MCF 10A (cell line): ENCODE measurements around the gene MORN3. TPM values are rescaled to one million over a fixed set of nuclear protein-coding genes. Genes with fewer than 3 reads are reported as not detected.
A peak's percentile ranks its signal among the peaks of the same experiment; 100 is the strongest.
"Not testable (repeated sequence)": the region's sequence is repeated elsewhere in the genome, so short reads cannot be mapped to it uniquely, and the experiment has no call there.

Experiments used
- BruUV-seq: library from RNA; stranded (reverse); fragments of 400-500 nt; replicated peaks from 2 replicates; lab custom pipeline; 2021; lab: Mats Ljungman, UMichigan
- CTCF ChIA-PET: fragments of 300-600 bp; sonication (Branson Sonifier 250); formaldehyde crosslinking; extraction: SDS; loops from one replicate; lab custom pipeline; 2021; ENCODE audit warnings: antibody characterized with exemption, inconsistent platforms; lab: Yijun Ruan, JAX
- POLR2A ChIA-PET: fragments of 300-600, 350-650 bp; sonication (Branson Sonifier 250); formaldehyde crosslinking; extraction: SDS; loops from one replicate; lab custom pipeline; 2020; ENCODE audit warnings: antibody characterized with exemption, inconsistent platforms; lab: Yijun Ruan, JAX
- DNase-seq: peaks from one replicate; pipeline ENCODE4 v3.0.0-alpha.2; 2018; ENCODE audit not compliant: unreplicated experiment
- H3K27ac Mint-ChIP-seq: one replicate; pipeline ENCODE4 v1.8.0; 2022; ENCODE audit warnings: mild to moderate bottlenecking, low read depth, mixed read lengths; ENCODE audit not compliant: unreplicated experiment
- H3K27me3 Mint-ChIP-seq: one replicate; pipeline ENCODE4 v1.8.0; 2022; ENCODE audit warnings: mixed read lengths; ENCODE audit not compliant: insufficient read depth, unreplicated experiment
- H3K36me3 Mint-ChIP-seq: one replicate; pipeline ENCODE4 v1.8.0; 2022; ENCODE audit warnings: mild to moderate bottlenecking, moderate library complexity, mixed read lengths; ENCODE audit not compliant: insufficient read depth, unreplicated experiment
- H3K4me1 Mint-ChIP-seq: one replicate; pipeline ENCODE4 v1.8.0; 2022; ENCODE audit warnings: mixed read lengths; ENCODE audit not compliant: insufficient read depth, unreplicated experiment
- H3K4me3 Mint-ChIP-seq: one replicate; pipeline ENCODE4 v1.8.0; 2022; ENCODE audit warnings: mild to moderate bottlenecking, moderate library complexity, mixed read lengths; ENCODE audit not compliant: unreplicated experiment
- H3K9me3 Mint-ChIP-seq: one replicate; pipeline ENCODE4 v1.8.0; 2022; ENCODE audit warnings: mixed read lengths; ENCODE audit not compliant: unreplicated experiment
- CTCF ChIP-seq: fragments of 200-600 bp; IDR thresholded peaks from one replicate; pipeline ENCODE4 v1.8.0; 2022; ENCODE audit warnings: antibody characterized with exemption, mild to moderate bottlenecking; ENCODE audit not compliant: unreplicated experiment
- intact Hi-C: fragments of 100-400 bp; cut with micrococcal nuclease; formaldehyde crosslinking; loops from 2 replicates; pipeline ENCODE4 v1.14.1; 2022
- total RNA-seq: library from RNA; stranded (reverse); gene quantifications from 2 replicates; pipeline ENCODE4 v1.2.3, GENCODE V29; 2022

MORN3 gene
- total RNA-seq, 1 experiment from 2014 or later, result 0.35 TPM

DNA sequence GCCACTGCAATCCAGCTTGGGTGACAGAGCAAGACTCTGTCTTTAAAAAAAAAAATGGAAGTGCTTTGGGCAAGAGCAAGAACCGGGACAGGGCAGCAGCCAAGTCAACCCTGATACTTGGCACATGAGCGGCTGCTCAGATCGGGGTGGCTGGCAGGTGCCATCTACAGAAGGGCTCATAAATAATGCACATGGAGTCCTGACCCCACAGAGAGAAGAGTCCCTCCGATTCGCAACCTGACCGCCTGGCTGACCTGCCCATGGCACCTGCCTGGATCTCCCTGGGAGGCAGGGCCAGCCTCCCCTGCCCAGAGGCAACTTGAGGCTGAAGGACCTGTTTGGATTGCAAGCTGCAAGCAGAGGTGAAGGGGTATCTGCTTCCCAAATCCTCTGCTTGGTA, 33.5 kb upstream of the MORN3 start:
- Mint-ChIP-seq H3K9me3 (peaks cover 7% of the 10 kb centered on the region), H3K4me3 (no peak overlapping the region), H3K27ac (no peak overlapping the region), H3K27me3 (no peaks in the 10 kb centered on the region), H3K4me1 (no peaks in the 10 kb centered on the region), H3K36me3 (no peaks in the 10 kb centered on the region)
- TF ChIP-seq CTCF, result no peak
- no peak for DNase-seq
- intact Hi-C loops, result no loop called here
- POLR2A ChIA-PET, result interaction anchor here (3.5 kb wide), 1 partner anchor 9 kb away, joined by 21 read pairs; the partner anchor contains the start of gene TMEM120B
- CTCF ChIA-PET, result interaction anchor here (7.0 kb wide), 1 partner anchor 92 kb away, joined by 110 read pairs; the partner anchor contains the start of gene RHOF
- BruUV-seq, result no TSS peak

DNA sequence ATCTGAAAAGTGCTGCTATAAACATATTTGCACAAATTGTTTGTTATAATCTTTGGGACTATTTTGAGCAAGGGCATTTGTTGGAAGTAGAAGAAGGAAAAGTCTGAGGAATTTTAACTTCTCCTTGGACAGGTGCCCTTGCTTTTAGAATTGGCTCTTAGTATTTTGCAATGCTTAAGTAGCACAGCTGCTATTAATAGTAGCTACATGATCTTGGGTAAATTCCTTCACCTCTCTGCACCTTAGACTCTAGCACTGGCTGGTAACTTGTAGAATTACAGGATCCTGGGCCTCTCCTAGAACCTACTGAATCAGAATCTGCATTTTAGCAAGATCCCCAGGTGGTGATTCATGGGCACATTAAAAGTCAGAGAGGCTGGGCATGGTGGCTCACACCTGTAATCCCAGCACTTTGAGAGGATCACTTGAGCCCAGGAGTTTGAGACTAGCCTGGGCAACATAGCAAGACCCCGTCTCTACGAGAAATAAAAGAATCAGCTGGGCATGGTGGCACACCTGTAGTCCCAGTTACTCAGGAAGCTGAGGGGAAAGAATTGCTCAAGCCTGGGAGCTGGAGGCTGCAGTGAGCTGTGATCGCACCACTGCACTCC, 32.3 kb upstream of the MORN3 start:
- DNase-seq, result no peak
- no peak overlapping the region for H3K4me3 Mint-ChIP-seq
- TF ChIP-seq CTCF, result no peak
- H3K36me3 Mint-ChIP-seq, result no peaks in the 10 kb centered on the region
- H3K9me3 Mint-ChIP-seq, result peaks cover 7% of the 10 kb centered on the region
- ChIA-PET POLR2A (interaction anchor here (0.6 to 3.5 kb wide), 8 partner anchors 9 to 1428 kb away, joined by 3 to 21 read pairs (median 3); partner anchors contain the start of gene TMEM120B), CTCF (interaction anchor here (0.6 to 7.0 kb wide), 14 partner anchors 9 to 525 kb away, joined by 3 to 110 read pairs (median 4); partner anchors contain the start of gene RHOF)
- no TSS peak for BruUV-seq
- H3K4me1 Mint-ChIP-seq, result no peaks in the 10 kb centered on the region
- intact Hi-C loops, result no loop called here
- no peaks in the 10 kb centered on the region for H3K27me3 Mint-ChIP-seq
- no peak overlapping the region for H3K27ac Mint-ChIP-seq

DNA sequence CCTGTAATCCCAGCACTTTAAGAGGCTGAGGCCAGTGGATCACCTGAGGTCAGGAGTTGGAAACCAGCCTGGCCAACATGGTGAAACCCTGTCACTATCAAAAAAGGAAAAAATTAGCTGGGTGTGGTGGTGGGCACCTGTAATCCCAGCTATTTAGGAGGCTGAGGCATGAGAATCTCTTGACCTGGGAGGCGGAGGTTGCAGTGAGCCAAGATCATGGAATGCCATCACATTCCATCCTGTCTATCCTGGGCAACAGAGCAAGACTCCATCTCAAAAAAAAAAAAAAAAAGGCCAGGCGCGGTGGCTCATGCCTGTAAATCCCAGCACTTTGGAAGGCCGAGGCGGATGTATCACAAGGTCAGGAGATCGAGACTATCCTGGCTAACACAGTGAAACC, 28.4 kb upstream of the MORN3 start:
- CTCF ChIA-PET, result interaction anchor here (0.6 to 7.0 kb wide), 8 partner anchors 10 to 113 kb away, joined by 3 to 110 read pairs (median 4); partner anchors contain the start of gene RHOF
- BruUV-seq, H3K27ac Mint-ChIP-seq, DNase-seq, H3K36me3 Mint-ChIP-seq, H3K4me1 Mint-ChIP-seq, H3K9me3 Mint-ChIP-seq, H3K4me3 Mint-ChIP-seq, H3K27me3 Mint-ChIP-seq: not testable (repeated sequence)
- POLR2A ChIA-PET, result interaction anchor here (1.0 kb wide), 1 partner anchor 105 kb away, joined by 3 read pairs; no protein-coding TSS in a partner anchor
- intact Hi-C loops, result loop anchor here (1.0 to 2.0 kb wide), 3 partner anchors 75 to 191 kb away; partner anchors contain the start of gene PSMD9

GRCh38 chr12:121697093-121697698, 27.7 kb upstream of the MORN3 start:
- peak; percentile 54 for TF ChIP-seq CTCF
- Mint-ChIP-seq H3K36me3 (no peaks in the 10 kb centered on the region), H3K9me3 (no peaks in the 10 kb centered on the region), H3K27me3 (no peaks in the 10 kb centered on the region), H3K4me3 (no peak overlapping the region), H3K4me1 (no peaks in the 10 kb centered on the region), H3K27ac (no peak overlapping the region)
- BruUV-seq, result no TSS peak
- CTCF ChIA-PET, result interaction anchor here (0.6 to 7.0 kb wide), 10 partner anchors 11 to 307 kb away, joined by 3 to 110 read pairs (median 4); partner anchors contain the start of gene RHOF
- intact Hi-C loops, result loop anchor here (1.0 to 2.0 kb wide), 3 partner anchors 76 to 192 kb away; partner anchors contain the start of gene PSMD9
- peak; percentile 61 for DNase-seq
- POLR2A ChIA-PET, result interaction anchor here (0.7 to 1.0 kb wide), 2 partner anchors 100 to 106 kb away, joined by 3 read pairs; no protein-coding TSS in a partner anchor
